ENCODE measurements around the gene CREBRF. TPM values are rescaled to one million over a fixed set of nuclear protein-coding genes. Genes with fewer than 3 reads are reported as not detected.
"Not testable (repeated sequence)": the region's sequence is repeated elsewhere in the genome, so short reads cannot be mapped to it uniquely, and the experiment has no call there.

CREBRF gene
- total RNA-seq, 1 donor from 2014 or later: 34.4 TPM

- no peaks in the 10 kb centered on the region for H3K9me3 ChIP-seq
- H3K27ac ChIP-seq: no peak overlapping the region
- intact Hi-C loops (cut with DNase I): no loop called here
- no peak for DNase-seq (ENCODE audit: extremely low spot score in 2 of 2)
- TF ChIP-seq POLR2A (IDR thresholded peaks at IDR 0.05) (no peak), POLR2AphosphoS5 (IDR thresholded peaks at IDR 0.05; ENCODE audit: insufficient read depth in 1 of 2, low read depth in 1 of 2) (no peak)
- no peak overlapping the region for H3K4me3 ChIP-seq
- no peaks in the 10 kb centered on the region for H3K27me3 ChIP-seq
- peaks cover 35% of the 10 kb centered on the region for H3K4me1 ChIP-seq
- H3K36me3 ChIP-seq: peaks cover 0 to 6% of the 10 kb centered on the region in 2 donors
These were observed 19.8 kb downstream of the CREBRF start for GRCh38 chr5:173075970-173076369.

GRCh38 chr5:173076471-173076870 is 20.3 kb downstream of the CREBRF start:
- H3K9me3 ChIP-seq; H3K4me3 ChIP-seq; H3K27me3 ChIP-seq; intact Hi-C loops (cut with DNase I); DNase-seq (ENCODE audit: extremely low spot score in 2 of 2); H3K27ac ChIP-seq: not testable (repeated sequence)
- Histone ChIP-seq H3K36me3 (peaks cover 0 to 11% of the 10 kb centered on the region in 2 donors), H3K4me1 (peaks cover 30% of the 10 kb centered on the region)

GRCh38 chr5:173078878-173079277 is 22.7 kb downstream of the CREBRF start:
- no peaks in the 10 kb centered on the region for H3K27me3 ChIP-seq
- intact Hi-C loops (cut with DNase I): no loop called here
- TF ChIP-seq POLR2AphosphoS5 (IDR thresholded peaks at IDR 0.05; ENCODE audit: insufficient read depth in 1 of 2, low read depth in 1 of 2) (no peak), CTCF (IDR thresholded peaks at IDR 0.05) (no peak), POLR2A (IDR thresholded peaks at IDR 0.05) (no peak)
- H3K27ac ChIP-seq: no peak overlapping the region
- H3K36me3 ChIP-seq: peaks cover 0 to 19% of the 10 kb centered on the region in 2 donors
- no peaks in the 10 kb centered on the region for H3K9me3 ChIP-seq
- no peak for DNase-seq (ENCODE audit: extremely low spot score in 2 of 2)
- H3K4me3 ChIP-seq: no peak overlapping the region
- H3K4me1 ChIP-seq: peaks cover 21% of the 10 kb centered on the region

- Histone ChIP-seq H3K4me3 (no peak overlapping the region), H3K27ac (no peak overlapping the region), H3K4me1 (peaks cover 19% of the 10 kb centered on the region), H3K9me3 (no peaks in the 10 kb centered on the region), H3K27me3 (no peaks in the 10 kb centered on the region), H3K36me3 (peaks cover 0 to 24% of the 10 kb centered on the region in 2 donors)
- DNase-seq (ENCODE audit: extremely low spot score in 2 of 2): no peak
- TF ChIP-seq POLR2AphosphoS5 (IDR thresholded peaks at IDR 0.05; ENCODE audit: insufficient read depth in 1 of 2, low read depth in 1 of 2): no peak
- TF ChIP-seq CTCF (IDR thresholded peaks at IDR 0.05): no peak
- no peak for TF ChIP-seq POLR2A (IDR thresholded peaks at IDR 0.05)
- intact Hi-C loops (cut with DNase I): no loop called here
These were observed 33.4 kb downstream of the CREBRF start for GRCh38 chr5:173089581-173089980.

GRCh38 chr5:173090639-173091038 is 34.5 kb downstream of the CREBRF start:
- Histone ChIP-seq H3K4me3 (no peak overlapping the region), H3K27ac (no peak overlapping the region), H3K9me3 (no peaks in the 10 kb centered on the region), H3K36me3 (peaks cover 0 to 24% of the 10 kb centered on the region in 2 donors), H3K27me3 (no peaks in the 10 kb centered on the region), H3K4me1 (peaks cover 27% of the 10 kb centered on the region)
- intact Hi-C loops (cut with DNase I): no loop called here
- DNase-seq (ENCODE audit: extremely low spot score in 2 of 2): no peak
- TF ChIP-seq POLR2AphosphoS5 (IDR thresholded peaks at IDR 0.05; ENCODE audit: insufficient read depth in 1 of 2, low read depth in 1 of 2) (no peak), POLR2A (IDR thresholded peaks at IDR 0.05) (no peak), CTCF (IDR thresholded peaks at IDR 0.05) (no peak)

- no peaks in the 10 kb centered on the region for H3K27me3 ChIP-seq
- TF ChIP-seq POLR2A (IDR thresholded peaks at IDR 0.05) (no peak), CTCF (IDR thresholded peaks at IDR 0.05) (no peak), POLR2AphosphoS5 (IDR thresholded peaks at IDR 0.05; ENCODE audit: insufficient read depth in 1 of 2, low read depth in 1 of 2) (no peak)
- no peaks in the 10 kb centered on the region for H3K9me3 ChIP-seq
- H3K4me1 ChIP-seq: peaks cover 38% of the 10 kb centered on the region
- no peak overlapping the region for H3K4me3 ChIP-seq
- no peak overlapping the region for H3K27ac ChIP-seq
- no peak for DNase-seq (ENCODE audit: extremely low spot score in 2 of 2)
- intact Hi-C loops (cut with DNase I): no loop called here
- H3K36me3 ChIP-seq: peaks cover 0 to 22% of the 10 kb centered on the region in 2 donors
These were observed 35.8 kb downstream of the CREBRF start for GRCh38 chr5:173091981-173092380.

Data from vagina (tissue), 2 donors.